GM18951 (cell line): ENCODE data around the gene HYAL1.
"Not testable (repeated sequence)": the region's sequence is repeated elsewhere in the genome, so short reads cannot be mapped to it uniquely, and the experiment has no call there.

Experiments
- POLR2A ChIP-seq: IDR thresholded peaks from 4 replicates; pipeline ENCODE4 v1.6.1; 2011; ENCODE audit warnings: mild to moderate bottlenecking; ENCODE audit not compliant: insufficient read length, insufficient read depth; ENCODE audit errors: extremely low read depth
- in situ Hi-C: fragments of 300-500 bp; cut with MboI; formaldehyde crosslinking; loops from one replicate; pipeline ENCODE4 v1.12.0; 2022; ENCODE audit warnings: low sequenced_read_pairs, mixed read lengths, inconsistent platforms; ENCODE audit not compliant: unreplicated experiment

HYAL1 gene

GRCh38 chr3:50289130-50289529, 14.2 kb downstream of the HYAL1 start:
- in situ Hi-C loops, result no loop called here
- no peak for TF ChIP-seq POLR2A

DNA sequence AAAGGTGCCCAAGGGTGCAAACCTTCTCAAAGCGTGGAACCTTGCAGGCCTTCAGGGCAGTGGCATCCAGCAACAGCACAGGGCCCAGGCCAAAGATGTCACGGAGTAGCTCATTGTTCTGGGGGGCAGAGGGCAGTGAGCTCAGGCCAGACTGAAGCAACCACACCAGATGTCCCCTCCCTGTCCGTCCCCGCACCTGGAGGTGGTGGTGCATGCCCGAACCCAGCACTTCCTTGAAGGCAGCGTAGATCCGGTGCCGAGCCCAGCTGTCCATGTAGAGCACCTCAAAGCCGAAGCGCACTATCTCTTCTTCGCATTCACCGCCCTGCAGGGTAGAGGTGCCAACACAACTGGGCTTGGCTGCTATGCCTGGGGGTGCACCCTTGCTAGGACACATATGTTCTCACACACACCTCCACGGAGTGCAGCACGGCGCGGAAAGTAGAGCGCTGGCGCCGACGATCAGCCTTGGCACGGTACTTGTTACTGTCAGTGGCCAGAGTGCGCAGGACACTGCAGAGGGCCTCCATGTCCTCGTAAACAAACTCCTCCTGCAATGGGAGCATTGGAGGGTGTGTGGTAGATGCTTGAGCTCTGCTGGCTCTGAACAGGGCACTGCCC, 14.9 kb downstream of the HYAL1 start:
- no peak for TF ChIP-seq POLR2A
- in situ Hi-C loops, result no loop called here

DNA sequence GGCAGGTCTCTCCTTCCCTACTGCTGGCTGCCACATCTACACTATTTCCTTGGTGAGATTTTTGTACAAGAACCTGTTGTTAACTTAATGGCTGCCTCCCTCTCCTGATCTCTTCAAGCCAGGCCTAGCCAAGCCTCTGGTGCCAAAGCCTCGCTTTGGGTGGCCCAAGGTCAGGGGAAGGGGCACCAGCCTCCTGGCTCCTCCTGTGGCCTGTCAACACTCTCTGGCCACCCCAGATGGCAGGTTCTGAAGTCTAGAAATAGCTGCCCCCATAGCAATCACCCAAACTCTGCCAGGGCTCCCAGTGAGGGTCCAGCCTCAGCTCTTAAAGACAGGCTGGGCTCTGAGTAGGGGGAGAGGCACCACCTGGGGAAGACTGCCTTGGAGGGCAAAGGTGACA, 16.1 kb downstream of the HYAL1 start:
- in situ Hi-C loops, result no loop called here
- no peak for TF ChIP-seq POLR2A

DNA sequence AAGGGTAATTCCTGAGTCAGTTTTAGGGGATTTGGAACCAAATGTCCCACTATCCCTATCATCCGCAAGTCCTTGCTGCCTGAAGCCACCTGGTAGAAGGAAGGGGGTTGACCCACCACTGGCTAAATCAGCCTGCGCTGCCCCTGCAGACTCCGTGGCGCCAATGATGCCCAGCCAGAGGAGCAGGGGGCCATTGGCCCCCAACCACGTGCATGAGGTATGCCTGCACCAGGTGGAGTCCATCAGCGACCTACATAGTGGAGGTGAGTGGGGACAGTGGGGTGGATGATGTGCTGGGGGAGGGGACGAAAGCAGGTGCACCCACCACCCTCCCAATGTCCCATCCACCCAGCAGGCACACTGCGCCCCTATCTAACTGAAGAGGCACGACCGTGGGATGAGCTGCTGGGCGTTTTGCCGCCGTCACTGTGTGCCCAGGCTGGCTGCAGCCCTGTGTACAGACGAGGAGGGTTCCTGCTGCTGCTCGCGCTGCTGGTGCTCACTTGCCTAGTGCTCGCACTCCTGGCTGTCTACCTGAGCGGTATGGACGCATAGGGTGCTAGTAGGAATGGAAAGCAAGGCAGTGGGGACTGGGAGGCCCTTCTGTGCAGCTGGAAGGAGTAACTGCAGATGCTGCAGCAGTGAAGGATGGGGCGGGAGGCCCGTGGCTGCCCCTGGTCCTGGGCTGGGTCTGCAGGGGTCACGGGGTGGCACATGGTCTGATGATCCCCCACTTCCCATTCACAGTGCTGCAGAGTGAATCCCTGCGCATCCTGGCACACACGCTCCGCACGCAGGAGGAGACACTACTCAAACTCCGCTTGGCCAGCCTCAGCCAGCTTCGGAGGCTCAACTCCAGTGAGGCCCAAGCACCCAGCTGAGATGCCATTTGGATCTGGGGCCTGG, 16.8 kb downstream of the HYAL1 start:
- in situ Hi-C loops, result no loop called here
- no peak for TF ChIP-seq POLR2A

GRCh38 chr3:50284121-50284520, 19.3 kb downstream of the HYAL1 start:
- in situ Hi-C loops, result not testable (repeated sequence)

- in situ Hi-C loops, result no loop called here
- no peak for TF ChIP-seq POLR2A
These were observed 23.9 kb downstream of the HYAL1 start for GRCh38 chr3:50279255-50280016.

GRCh38 chr3:50278880-50279224, 24.5 kb downstream of the HYAL1 start, which contains the start of gene LSMEM2:
Gene LSMEM2 (plus strand): TSS chr3:50279087. CDS start chr3:50279114, 27 bp downstream.
- in situ Hi-C loops, result no loop called here
- TF ChIP-seq POLR2A, result no peak

- no peak for TF ChIP-seq POLR2A
- in situ Hi-C loops, result no loop called here
These were observed 25.1 kb downstream of the HYAL1 start for GRCh38 chr3:50278123-50278879.

- TF ChIP-seq POLR2A, result no peak
- in situ Hi-C loops, result no loop called here
These were observed 26.6 kb downstream of the HYAL1 start for GRCh38 chr3:50276762-50277101.

DNA sequence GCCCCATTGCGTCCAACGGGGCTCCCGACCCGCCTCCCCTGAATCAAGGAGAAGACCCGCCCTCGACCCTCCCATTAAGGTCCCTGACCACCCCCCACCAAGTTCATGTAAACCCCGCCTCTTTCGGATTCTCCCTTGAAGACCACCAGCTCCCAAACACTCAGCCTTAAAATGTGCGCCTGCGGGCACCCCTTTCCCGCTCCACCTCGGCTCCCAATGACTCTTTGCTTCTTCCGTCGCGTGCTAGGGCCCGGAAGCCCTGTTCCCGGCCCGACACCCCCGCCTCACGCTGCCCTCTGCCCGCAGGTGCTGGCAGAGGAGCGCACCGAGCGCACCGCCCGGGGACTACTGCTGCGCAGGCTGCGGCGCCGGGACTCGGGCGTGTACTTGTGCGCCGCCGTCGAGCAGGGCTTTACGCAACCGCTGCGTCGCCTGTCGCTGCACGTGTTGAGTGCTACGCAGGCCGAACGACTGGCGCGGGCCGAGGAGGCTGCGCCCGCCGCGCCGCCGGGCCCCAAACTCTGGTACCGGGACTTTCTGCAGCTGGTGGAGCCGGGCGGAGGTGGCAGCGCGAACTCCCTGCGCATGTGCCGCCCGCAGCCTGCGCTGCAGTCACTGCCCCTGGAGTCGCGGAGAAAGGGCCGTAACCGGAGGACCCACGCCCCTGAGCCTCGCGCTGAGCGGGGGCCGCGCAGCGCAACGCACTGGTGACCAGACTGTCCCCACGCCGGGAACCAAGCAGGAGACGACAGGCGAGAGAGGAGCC, 27.2 kb downstream of the HYAL1 start:
- in situ Hi-C loops, result no loop called here
- no peak for TF ChIP-seq POLR2A

DNA sequence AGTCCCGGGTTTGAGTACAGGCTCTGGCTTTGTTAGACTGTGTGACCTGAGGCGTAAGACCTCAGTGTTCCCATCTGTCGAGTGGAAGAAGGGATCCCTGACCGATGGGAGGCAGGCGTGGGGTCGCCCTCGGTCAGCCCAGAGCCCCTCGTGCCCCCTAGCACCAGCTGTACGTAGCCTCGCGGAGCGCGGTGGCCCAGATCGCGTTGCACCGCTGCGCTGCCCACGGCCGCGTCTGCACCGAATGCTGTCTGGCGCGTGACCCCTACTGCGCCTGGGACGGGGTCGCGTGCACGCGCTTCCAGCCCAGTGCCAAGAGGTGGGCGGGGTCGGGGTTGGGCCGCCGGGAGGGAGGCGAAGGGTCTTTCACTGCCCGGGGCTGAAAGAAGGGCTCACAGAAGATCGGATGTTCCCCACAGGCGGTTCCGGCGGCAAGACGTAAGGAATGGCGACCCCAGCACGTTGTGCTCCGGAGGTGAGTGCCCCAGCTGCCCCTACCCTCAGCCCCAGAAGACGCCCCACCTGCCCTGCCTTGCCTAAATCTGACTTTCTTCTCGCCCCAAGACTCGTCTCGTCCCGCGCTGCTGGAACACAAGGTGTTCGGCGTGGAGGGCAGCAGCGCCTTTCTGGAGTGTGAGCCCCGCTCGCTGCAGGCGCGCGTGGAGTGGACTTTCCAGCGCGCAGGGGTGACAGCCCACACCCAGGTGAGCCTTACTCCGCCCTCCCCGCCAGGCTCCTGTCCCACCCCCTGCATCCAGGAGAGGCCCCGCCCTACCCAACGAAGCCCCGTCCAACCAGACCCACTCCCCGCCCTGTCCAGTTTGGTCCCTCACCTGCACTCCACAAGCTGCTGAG, 28.0 kb downstream of the HYAL1 start:
- no peak for TF ChIP-seq POLR2A
- in situ Hi-C loops, result no loop called here
